BJ (cell line): Measurements from ENCODE around the gene WWOX. TPM values are rescaled to one million over a fixed set of nuclear protein-coding genes. Genes with fewer than 3 reads are reported as not detected.

Experiments
- CTCF ChIA-PET: fragments of 350-600 bp; formaldehyde crosslinking; extraction: SDS; loops from one replicate; lab custom pipeline; 2021; ENCODE audit warnings: antibody characterized with exemption, inconsistent platforms; lab: Yijun Ruan, JAX
- POLR2A ChIA-PET: fragments of 300-600 bp; sonication (Branson Sonifier 250); formaldehyde crosslinking; extraction: SDS; loops from one replicate; lab custom pipeline; 2021; ENCODE audit warnings: antibody characterized with exemption; lab: Charles Lee
- DNase-seq: peaks from one replicate; pipeline ENCODE4 v3.0.0-alpha.2; 2011; ENCODE audit warnings: low read depth
- H3K27me3 ChIP-seq: 2 replicates; pipeline ENCODE4 v1.6.0; 2011; ENCODE audit warnings: low read length; ENCODE audit not compliant: control insufficient read depth, insufficient read depth
- H3K36me3 ChIP-seq: 2 replicates; pipeline ENCODE4 v1.5.1; 2011; ENCODE audit warnings: low read length; ENCODE audit not compliant: control insufficient read depth, insufficient read depth
- H3K4me3 ChIP-seq: 2 replicates; pipeline ENCODE4 v1.5.1; 2011; ENCODE audit warnings: low read depth, mild to moderate bottlenecking, control low read depth, low read length
- CTCF ChIP-seq: IDR thresholded peaks from 2 replicates; pipeline ENCODE4 v1.5.1; 2011; ENCODE audit warnings: low read depth, mild to moderate bottlenecking, control low read depth, inconsistent platforms, low read length, moderate library complexity; ENCODE audit not compliant: insufficient read depth
- polyA plus RNA-seq: library from polyadenylated mRNA; depleted of rRNA; stranded (reverse); fragments of >200 nt; gene quantifications from 2 replicates; pipeline ENCODE4 v1.2.3, GENCODE V29; 2011

Gene WWOX
- polyA plus RNA-seq, 1 experiment, result 3.1 TPM

- no peaks in the 10 kb centered on the region for H3K27me3 ChIP-seq
- ChIA-PET POLR2A (no interaction called here), CTCF (no interaction called here)
- no peak for TF ChIP-seq CTCF
- no peak for DNase-seq
- no peak overlapping the region for H3K4me3 ChIP-seq
- no peaks in the 10 kb centered on the region for H3K36me3 ChIP-seq
Observed at GRCh38 chr16:78269256-78269655, 169.8 kb downstream of the WWOX start.

GRCh38 chr16:78271981-78272380 is 172.5 kb downstream of the WWOX start:
- DNase-seq, result no peak
- no peak for TF ChIP-seq CTCF
- CTCF ChIA-PET, result no interaction called here
- Histone ChIP-seq H3K27me3 (no peaks in the 10 kb centered on the region), H3K4me3 (no peak overlapping the region), H3K36me3 (no peaks in the 10 kb centered on the region)
- POLR2A ChIA-PET, result no interaction called here

GRCh38 chr16:78274771-78275170 is 175.3 kb downstream of the WWOX start:
- ChIA-PET CTCF (no interaction called here), POLR2A (no interaction called here)
- no peak for DNase-seq
- Histone ChIP-seq H3K4me3 (no peak overlapping the region), H3K27me3 (no peaks in the 10 kb centered on the region), H3K36me3 (no peaks in the 10 kb centered on the region)
- TF ChIP-seq CTCF, result no peak

- no peak for TF ChIP-seq CTCF
- POLR2A ChIA-PET, result no interaction called here
Observed at GRCh38 chr16:78275420-78275819, 176.0 kb downstream of the WWOX start.

GRCh38 chr16:78277321-78278055 is 178.0 kb downstream of the WWOX start:
- Histone ChIP-seq H3K27me3 (no peaks in the 10 kb centered on the region), H3K36me3 (no peaks in the 10 kb centered on the region), H3K4me3 (no peak overlapping the region)
- no peak for DNase-seq
- CTCF ChIA-PET, result no interaction called here
- no peak for TF ChIP-seq CTCF
- POLR2A ChIA-PET, result no interaction called here

More at GRCh38 chr16:78275420-78275819, 176.0 kb downstream of the WWOX start:
- CTCF ChIA-PET, result no interaction called here
- Histone ChIP-seq H3K36me3 (no peaks in the 10 kb centered on the region), H3K4me3 (no peak overlapping the region), H3K27me3 (no peaks in the 10 kb centered on the region)
- DNase-seq, result no peak
